HL-60 (cell line): Measurements from ENCODE around the gene PANX1.

Source experiments
- CTCF ChIP-seq: IDR thresholded peaks from one replicate; pipeline ENCODE4 v1.5.1; 2011; ENCODE audit warnings: low read length, control low read depth, inconsistent platforms; ENCODE audit not compliant: insufficient read depth
- POLR2AphosphoS5 ChIP-seq: IDR thresholded peaks from 2 replicates; pipeline ENCODE4 v1.6.1; 2012; ENCODE audit warnings: low read depth

GRCh38 chr11:94090401-94090800, 38.2 kb upstream of the PANX1 start:
- no peak for TF ChIP-seq CTCF
- no peak for TF ChIP-seq POLR2AphosphoS5
